Cardiac fibroblast (primary cell): ENCODE results near the gene PISD.

Source experiments
- DNase-seq, 2 donors: peaks; one replicate each; pipeline versions ENCODE4 v3.0.0 to v3.0.0-alpha.2; 2010; ENCODE audit warnings: low read depth in 2 of 2
- H3K4me3 ChIP-seq, 2 donors: replicated peaks in 1 of 2; 1 replicate in 1 of 2; 2 replicates in 1 of 2; pipeline ENCODE4 v1.5.1; 2011; ENCODE audit warnings: low read depth in 2 of 2, low read length in 2 of 2, mild to moderate bottlenecking in 2 of 2, moderate library complexity in 1 of 2
- CTCF ChIP-seq: IDR thresholded peaks from one replicate; pipeline ENCODE4 v1.5.1; 2011; ENCODE audit warnings: low read depth, mild to moderate bottlenecking, low read length, inconsistent platforms

Gene PISD

GRCh38 chr22:31651664-31652063 lies 10.4 kb downstream of the PISD start:
- no peak for TF ChIP-seq CTCF
- H3K4me3 ChIP-seq, result no peak overlapping the region
- no peak for DNase-seq

GRCh38 chr22:31650391-31650790 lies 11.6 kb downstream of the PISD start:
- no peak for TF ChIP-seq CTCF
- DNase-seq, result peak; percentile 85 to 95
- H3K4me3 ChIP-seq, result no peak overlapping the region

- TF ChIP-seq CTCF, result no peak
- H3K4me3 ChIP-seq, result no peak overlapping the region
- peak; percentile 79 to 93 for DNase-seq
Observed at GRCh38 chr22:31647523-31648320, 14.3 kb downstream of the PISD start.

- H3K4me3 ChIP-seq, result no peak overlapping the region
- no peak for TF ChIP-seq CTCF
- DNase-seq, result no peak
Observed at GRCh38 chr22:31647066-31647465, 14.9 kb downstream of the PISD start.

GRCh38 chr22:31646186-31647019 lies 15.6 kb downstream of the PISD start:
- DNase-seq, result peak; percentile 95 to 97
- no peak for TF ChIP-seq CTCF
- no peak overlapping the region for H3K4me3 ChIP-seq

GRCh38 chr22:31639436-31640039 lies 22.5 kb downstream of the PISD start:
- TF ChIP-seq CTCF, result no peak
- DNase-seq, result no peak
- H3K4me3 ChIP-seq, result no peak overlapping the region
